Measurements from ENCODE around the gene CGB8. TPM values are rescaled to one million over a fixed set of nuclear protein-coding genes. Genes with fewer than 3 reads are reported as not detected.
"Not testable (repeated sequence)": the region's sequence is repeated elsewhere in the genome, so short reads cannot be mapped to it uniquely, and the experiment has no call there.

The CGB8 gene
- total RNA-seq, 1 experiment from 2014 or later: not detected

DNA sequence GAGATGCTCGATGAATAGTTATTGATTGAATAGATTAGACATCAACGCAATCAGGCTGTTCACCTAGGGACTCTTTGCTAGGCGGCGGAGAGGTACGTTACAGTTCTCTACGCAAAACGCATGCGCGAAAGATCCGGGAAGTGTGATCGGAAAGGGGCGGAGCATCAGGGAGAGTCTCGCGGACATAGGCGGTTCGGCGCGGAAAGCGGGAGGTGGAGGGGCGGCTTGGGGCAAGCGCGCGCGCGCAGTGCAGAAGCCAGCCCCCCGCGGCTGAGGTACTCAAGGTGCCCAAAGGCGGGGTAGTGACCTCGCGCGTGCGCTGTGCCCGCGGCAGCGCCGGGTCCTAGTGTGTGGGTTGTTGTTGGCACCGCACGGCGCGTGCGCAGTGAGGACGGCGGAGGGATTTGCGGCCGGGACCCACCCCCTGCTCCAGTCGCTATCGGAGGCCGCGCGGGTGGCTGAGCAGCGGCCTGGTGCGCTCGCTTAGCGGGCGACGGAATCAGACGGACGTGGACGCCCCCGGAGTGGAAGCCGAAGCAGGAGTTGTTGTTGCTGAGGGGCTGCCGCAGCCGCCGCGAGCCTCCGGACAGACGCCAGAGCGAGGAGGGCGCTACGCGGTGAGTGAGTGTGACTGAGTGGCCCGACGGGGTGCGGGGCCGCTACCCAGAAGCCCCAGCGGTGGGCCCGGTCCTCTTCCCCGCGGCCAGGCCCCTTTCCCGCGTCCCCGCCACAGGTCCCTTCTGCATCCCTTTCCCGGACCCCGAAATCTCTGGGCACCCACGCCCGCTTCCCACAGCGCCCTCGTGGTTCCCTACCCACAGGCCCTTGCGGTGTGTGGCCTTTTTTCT, 36.3 kb upstream of the CGB8 start, which contains the start of gene SNRNP70:
Gene SNRNP70, plus strand, starts transcription at position 432 of the 848 bp plus-strand sequence. CDS start 964 bp downstream, outside the sequence.
- Histone ChIP-seq H3K4me1 (ENCODE audit: low read length) (peaks cover 20% of the 10 kb centered on the region), H3K79me2 (ENCODE audit: low read length) (peaks cover 45% of the 10 kb centered on the region), H3K27me3 (ENCODE audit: low read length) (no peaks in the 10 kb centered on the region), H3K9me2 (replicated peaks; ENCODE audit: insufficient read depth, low read length) (no peaks in the 10 kb centered on the region), H3K36me3 (ENCODE audit: insufficient read depth, low read length) (peaks cover 33% of the 10 kb centered on the region), H3K4me3 (ENCODE audit: low read length) (peak within 1 kb of the TSS; percentile 95), H3K27ac (ENCODE audit: low read length) (peak within 1 kb of the TSS; percentile 64), H4K20me1 (ENCODE audit: insufficient read depth, low read depth, low read length) (peaks cover 41% of the 10 kb centered on the region), H3K9me3 (ENCODE audit: low read length) (no peaks in the 10 kb centered on the region), H3K4me2 (ENCODE audit: low read depth, low read length, poor library complexity, severe bottlenecking) (peak within 1 kb of the TSS; percentile 97), H3K9ac (ENCODE audit: low read length) (peak within 1 kb of the TSS; percentile 95), H2AFZ (ENCODE audit: low read length) (peak within 1 kb of the TSS; percentile 72)
- DNase-seq: peak; percentile 100

DNA sequence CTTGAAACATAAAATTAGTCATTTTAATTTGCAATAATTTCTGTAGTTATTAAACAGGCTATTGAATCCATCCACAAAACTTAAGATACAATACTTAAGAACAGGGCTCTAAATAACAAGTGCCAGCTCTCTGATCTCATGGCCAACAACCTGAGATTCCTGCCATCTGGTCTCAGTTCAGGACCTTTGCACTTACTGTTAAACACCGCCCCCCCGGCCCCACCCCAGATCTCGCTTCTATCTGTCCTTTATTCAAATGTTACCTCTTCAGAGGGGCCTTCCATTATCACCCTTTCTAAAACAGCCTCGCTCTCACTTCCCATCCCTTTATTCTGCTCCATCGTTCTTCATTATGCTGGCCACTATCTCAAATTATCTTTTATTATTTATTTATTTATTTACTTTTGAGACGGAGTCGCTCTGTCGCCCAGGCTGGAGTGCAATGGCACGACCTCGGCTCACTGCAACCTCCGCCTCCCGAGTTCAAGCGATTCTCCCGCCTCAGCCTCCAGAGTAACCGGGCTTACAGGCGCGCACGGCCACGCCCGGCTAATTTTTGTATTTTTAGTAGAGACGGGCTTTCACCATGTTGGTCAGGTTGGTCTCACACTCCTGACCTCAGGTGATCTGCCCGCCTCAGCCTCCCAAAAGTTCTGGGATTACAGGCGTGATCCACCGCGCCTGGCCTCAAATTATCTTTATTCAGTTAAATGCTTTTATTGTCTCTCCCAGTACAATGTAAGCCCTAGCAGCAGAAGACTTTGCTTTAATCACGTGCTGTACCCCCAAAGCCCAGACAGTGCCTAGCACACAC, 35.5 kb upstream of the CGB8 start:
- Histone ChIP-seq H3K4me1 (ENCODE audit: low read length) (peaks cover 20% of the 10 kb centered on the region), H3K9me3 (ENCODE audit: low read length) (no peaks in the 10 kb centered on the region), H3K27ac (ENCODE audit: low read length) (no peak overlapping the region), H3K4me2 (ENCODE audit: low read depth, low read length, poor library complexity, severe bottlenecking) (peak overlapping the region; percentile 67), H3K27me3 (ENCODE audit: low read length) (no peaks in the 10 kb centered on the region), H3K9ac (ENCODE audit: low read length) (peak overlapping the region; percentile 95), H3K4me3 (ENCODE audit: low read length) (peak overlapping the region; percentile 95), H3K9me2 (replicated peaks; ENCODE audit: insufficient read depth, low read length) (no peaks in the 10 kb centered on the region), H3K79me2 (ENCODE audit: low read length) (peaks cover 38% of the 10 kb centered on the region), H4K20me1 (ENCODE audit: insufficient read depth, low read depth, low read length) (peaks cover 35% of the 10 kb centered on the region), H3K36me3 (ENCODE audit: insufficient read depth, low read length) (peaks cover 26% of the 10 kb centered on the region), H2AFZ (ENCODE audit: low read length) (peak overlapping the region; percentile 72)
- peak; percentile 45 for DNase-seq

DNA sequence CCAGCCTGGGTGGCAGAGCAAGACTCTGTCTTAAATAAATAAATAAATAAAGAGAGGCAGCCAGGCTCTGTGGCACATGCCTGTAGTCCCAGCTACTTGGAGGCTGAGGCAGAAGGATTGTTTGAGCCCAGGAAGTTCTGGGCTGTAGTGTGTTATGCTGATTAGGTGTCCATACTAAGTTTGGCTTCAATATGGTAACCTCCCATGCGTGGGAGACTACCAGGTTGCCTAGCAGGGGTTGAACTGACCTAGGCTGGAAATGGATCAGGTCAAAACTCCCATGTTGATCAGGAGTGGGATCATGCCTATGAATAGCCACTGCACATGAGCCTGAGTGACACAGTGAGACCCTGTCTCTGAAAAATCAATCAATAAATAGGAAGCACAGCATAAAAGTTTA, 32.4 kb upstream of the CGB8 start:
- no peak overlapping the region for H3K4me2 ChIP-seq (ENCODE audit: low read depth, low read length, poor library complexity, severe bottlenecking)
- DNase-seq: no peak
- no peak overlapping the region for H3K9ac ChIP-seq (ENCODE audit: low read length)
- H3K27ac ChIP-seq (ENCODE audit: low read length): no peak overlapping the region
- H4K20me1 ChIP-seq (ENCODE audit: insufficient read depth, low read depth, low read length): peaks cover 9% of the 10 kb centered on the region
- H3K27me3 ChIP-seq (ENCODE audit: low read length): no peaks in the 10 kb centered on the region
- H3K36me3 ChIP-seq (ENCODE audit: insufficient read depth, low read length): peaks cover 5% of the 10 kb centered on the region; the same call in 1 of the 2 replicates
- no peak overlapping the region for H3K4me3 ChIP-seq (ENCODE audit: low read length)
- no peak overlapping the region for H2AFZ ChIP-seq (ENCODE audit: low read length)
- peaks cover 7% of the 10 kb centered on the region for H3K4me1 ChIP-seq (ENCODE audit: low read length)
- H3K9me2 ChIP-seq (replicated peaks; ENCODE audit: insufficient read depth, low read length): no peaks in the 10 kb centered on the region
- no peaks in the 10 kb centered on the region for H3K9me3 ChIP-seq (ENCODE audit: low read length)
- peaks cover 10% of the 10 kb centered on the region for H3K79me2 ChIP-seq (ENCODE audit: low read length)

DNA sequence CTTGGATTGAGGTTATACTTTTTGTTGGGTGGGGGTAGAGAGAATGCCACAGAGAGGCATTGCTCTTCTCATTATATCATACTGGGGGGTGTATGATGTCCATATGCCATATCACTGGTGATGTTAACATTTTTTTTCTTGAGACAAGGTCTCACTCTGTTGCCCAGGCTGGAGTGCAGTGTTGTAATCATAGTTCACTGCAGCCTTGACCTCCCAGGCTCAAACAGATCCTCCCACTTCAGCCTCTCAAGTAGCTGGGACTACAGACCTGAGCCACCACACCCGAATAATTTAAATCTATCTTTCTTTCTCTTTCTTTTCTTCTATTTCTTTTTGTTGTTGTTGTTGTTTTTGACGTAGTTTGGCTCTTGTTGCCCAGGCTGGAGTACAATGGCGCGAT, 31.5 kb upstream of the CGB8 start:
- Histone ChIP-seq H4K20me1 (ENCODE audit: insufficient read depth, low read depth, low read length) (peaks cover under 1% of the 10 kb centered on the region; the same call in 1 of the 2 replicates), H3K36me3 (ENCODE audit: insufficient read depth, low read length) (no peaks in the 10 kb centered on the region), H3K9ac (ENCODE audit: low read length) (no peak overlapping the region), H3K9me2 (replicated peaks; ENCODE audit: insufficient read depth, low read length) (no peaks in the 10 kb centered on the region), H3K9me3 (ENCODE audit: low read length) (no peaks in the 10 kb centered on the region), H3K27ac (ENCODE audit: low read length) (no peak overlapping the region), H3K79me2 (ENCODE audit: low read length) (peaks cover 2% of the 10 kb centered on the region), H3K4me2 (ENCODE audit: low read depth, low read length, poor library complexity, severe bottlenecking) (no peak overlapping the region), H3K4me3 (ENCODE audit: low read length) (no peak overlapping the region), H3K4me1 (ENCODE audit: low read length) (peaks cover 4% of the 10 kb centered on the region), H3K27me3 (ENCODE audit: low read length) (no peaks in the 10 kb centered on the region), H2AFZ (ENCODE audit: low read length) (no peak overlapping the region)
- DNase-seq: peak; percentile 24

DNA sequence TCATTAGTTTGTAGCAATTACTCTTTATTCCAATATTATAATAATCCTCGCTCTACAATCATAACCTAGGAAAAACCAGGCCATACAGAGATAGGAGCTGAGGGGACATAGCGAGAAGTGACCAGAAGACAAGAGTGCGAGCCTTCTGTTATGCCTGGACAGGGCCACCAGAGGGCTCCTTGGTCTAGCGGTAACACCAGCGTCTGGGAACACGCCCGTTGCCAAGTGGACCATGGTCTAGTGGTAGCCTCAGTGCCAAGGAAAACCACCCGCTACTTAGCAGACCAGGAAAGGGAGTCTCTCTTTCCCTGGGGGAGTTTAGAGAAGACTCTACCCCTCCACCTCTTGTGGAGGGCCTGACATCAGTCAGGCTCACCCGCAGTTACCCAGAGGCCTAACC, 26.0 kb upstream of the CGB8 start:
- not testable (repeated sequence) for H3K4me2 ChIP-seq (ENCODE audit: low read depth, low read length, poor library complexity, severe bottlenecking); H4K20me1 ChIP-seq (ENCODE audit: insufficient read depth, low read depth, low read length); H3K4me1 ChIP-seq (ENCODE audit: low read length); H3K27ac ChIP-seq (ENCODE audit: low read length); H3K27me3 ChIP-seq (ENCODE audit: low read length); H2AFZ ChIP-seq (ENCODE audit: low read length); H3K36me3 ChIP-seq (ENCODE audit: insufficient read depth, low read length); H3K79me2 ChIP-seq (ENCODE audit: low read length); H3K9me2 ChIP-seq (replicated peaks; ENCODE audit: insufficient read depth, low read length); H3K9ac ChIP-seq (ENCODE audit: low read length); H3K9me3 ChIP-seq (ENCODE audit: low read length); H3K4me3 ChIP-seq (ENCODE audit: low read length)
- DNase-seq: peak; percentile 62

DNA sequence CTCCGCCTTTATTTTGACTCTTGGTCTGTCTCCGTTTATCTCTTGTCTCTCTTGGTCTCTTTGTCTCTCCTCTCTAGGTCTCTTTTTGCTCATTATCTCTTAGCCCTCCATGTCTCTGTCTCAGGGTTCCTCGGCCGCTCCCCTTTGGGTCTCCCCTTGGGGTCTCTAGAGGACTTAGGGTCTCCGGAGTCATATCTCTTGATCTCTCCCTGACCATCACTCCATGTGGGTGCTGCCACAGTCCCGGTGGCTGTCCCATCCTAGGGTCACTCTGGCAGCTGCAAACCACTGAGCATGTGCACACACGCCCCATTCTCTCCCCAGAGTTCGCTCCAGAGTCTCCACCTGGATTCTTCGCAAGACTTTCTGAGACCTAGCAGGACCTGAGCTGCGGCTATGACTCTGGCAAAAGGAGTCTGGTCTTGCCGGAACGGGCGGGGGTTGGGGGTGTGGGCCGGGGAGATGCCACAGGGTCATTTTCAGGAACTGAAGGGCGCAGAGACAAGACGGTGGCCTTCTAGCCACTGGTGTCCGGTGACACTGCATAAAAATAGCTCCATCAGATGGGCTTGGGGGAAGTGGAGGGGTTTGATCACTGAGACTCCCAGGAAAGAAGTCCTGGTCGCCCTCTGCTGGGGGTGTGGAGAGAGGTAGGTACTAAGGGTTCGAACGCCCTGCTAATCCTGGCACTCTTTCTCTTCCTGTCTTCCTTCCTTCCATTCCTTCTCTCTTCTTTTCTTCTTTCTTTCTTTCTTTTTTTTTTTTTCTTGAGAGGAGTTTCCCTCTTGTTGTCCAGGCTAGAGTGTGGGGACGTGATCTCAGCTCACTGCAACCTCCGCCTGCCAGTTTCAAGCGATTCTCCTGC, 24.8 kb upstream of the CGB8 start:
- Histone ChIP-seq H3K27ac (ENCODE audit: low read length) (no peak overlapping the region), H3K9me2 (replicated peaks; ENCODE audit: insufficient read depth, low read length) (0 out of 2 replicates have a peak, but pooled peaks cover 5% of the 10 kb centered on the region), H2AFZ (ENCODE audit: low read length) (no peak overlapping the region), H3K9ac (ENCODE audit: low read length) (no peak overlapping the region), H3K4me2 (ENCODE audit: low read depth, low read length, poor library complexity, severe bottlenecking) (no peak overlapping the region), H3K79me2 (ENCODE audit: low read length) (no peaks in the 10 kb centered on the region), H3K36me3 (ENCODE audit: insufficient read depth, low read length) (no peaks in the 10 kb centered on the region), H4K20me1 (ENCODE audit: insufficient read depth, low read depth, low read length) (no peaks in the 10 kb centered on the region), H3K27me3 (ENCODE audit: low read length) (no peaks in the 10 kb centered on the region), H3K4me3 (ENCODE audit: low read length) (no peak overlapping the region), H3K4me1 (ENCODE audit: low read length) (no peaks in the 10 kb centered on the region), H3K9me3 (ENCODE audit: low read length) (no peaks in the 10 kb centered on the region)
- peak; percentile 56 for DNase-seq

DNA sequence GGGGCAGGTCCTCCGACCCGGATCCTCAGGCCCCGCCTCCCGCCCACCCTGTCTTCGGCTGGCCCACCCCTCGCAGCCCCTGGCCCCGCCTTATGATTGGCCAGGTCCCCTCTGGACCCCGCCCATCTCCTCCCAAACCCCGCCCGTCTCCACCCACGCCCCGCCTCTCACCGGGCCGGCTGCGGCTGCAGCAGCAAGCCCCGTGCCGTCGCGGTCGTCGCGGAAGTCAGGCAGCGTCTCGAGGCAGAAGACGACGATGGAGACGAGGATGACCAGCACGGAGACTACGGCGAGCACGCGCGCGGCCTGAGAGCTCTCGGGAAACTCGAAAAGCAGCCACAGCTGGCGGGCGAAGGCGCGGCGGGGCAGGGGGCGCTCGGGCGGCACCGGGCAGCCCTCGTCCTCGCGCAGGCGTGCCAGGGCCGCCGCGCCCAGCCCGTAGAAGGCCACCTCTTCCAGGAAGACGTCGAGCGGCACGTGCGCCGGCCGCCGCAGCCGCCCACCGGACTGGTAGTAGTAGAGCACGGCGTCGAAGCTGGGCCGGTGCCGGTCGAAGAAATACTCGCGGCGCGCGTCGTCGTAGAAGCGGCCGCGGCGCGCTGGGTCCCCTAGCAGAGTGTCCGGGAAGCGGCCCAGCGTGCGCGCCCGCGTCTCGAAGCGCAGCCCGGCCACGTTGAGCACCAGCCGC, 23.1 kb upstream of the CGB8 start:
- no peaks in the 10 kb centered on the region for H3K36me3 ChIP-seq (ENCODE audit: insufficient read depth, low read length)
- no peak overlapping the region for H3K9ac ChIP-seq (ENCODE audit: low read length)
- H3K79me2 ChIP-seq (ENCODE audit: low read length): no peaks in the 10 kb centered on the region
- H3K9me3 ChIP-seq (ENCODE audit: low read length): no peaks in the 10 kb centered on the region
- no peak overlapping the region for H3K4me3 ChIP-seq (ENCODE audit: low read length)
- no peaks in the 10 kb centered on the region for H3K27me3 ChIP-seq (ENCODE audit: low read length)
- no peaks in the 10 kb centered on the region for H3K4me1 ChIP-seq (ENCODE audit: low read length)
- H4K20me1 ChIP-seq (ENCODE audit: insufficient read depth, low read depth, low read length): no peaks in the 10 kb centered on the region
- H2AFZ ChIP-seq (ENCODE audit: low read length): no peak overlapping the region
- no peak overlapping the region for H3K27ac ChIP-seq (ENCODE audit: low read length)
- H3K4me2 ChIP-seq (ENCODE audit: low read depth, low read length, poor library complexity, severe bottlenecking): no peak overlapping the region
- no peak for DNase-seq
- H3K9me2 ChIP-seq (replicated peaks; ENCODE audit: insufficient read depth, low read length): 0 out of 2 replicates have a peak, but pooled peaks cover 5% of the 10 kb centered on the region

Data from Karpas-422 (cell line).